Thymus (tissue), 11 donors: ENCODE measurements around the gene CASK. TPM values are rescaled to one million over a fixed set of nuclear protein-coding genes. Genes with fewer than 3 reads are reported as not detected.

Source experiments
- DNase-seq, 9 donors: peaks; one replicate each; pipeline ENCODE4 v3.0.0-alpha.2; 2013; ENCODE audit warnings: low spot score in 9 of 9, low read depth in 6 of 9, missing footprints in 1 of 9
- H3K27ac ChIP-seq, 2 donors: one replicate each; pipeline ENCODE4 v1.5.1; 2013; ENCODE audit warnings: control low read depth in 1 of 2, low read depth in 1 of 2, low read length in 1 of 2, mild to moderate bottlenecking in 1 of 2, moderate library complexity in 1 of 2
- H3K27me3 ChIP-seq, 2 donors: one replicate each; pipeline ENCODE4 v1.5.1; 2013; ENCODE audit warnings: low read length in 1 of 2; ENCODE audit not compliant: control insufficient read depth in 2 of 2, insufficient read depth in 1 of 2
- H3K36me3 ChIP-seq, 2 donors: one replicate each; pipeline ENCODE4 v1.5.1; 2013; ENCODE audit warnings: low read length in 1 of 2, mild to moderate bottlenecking in 1 of 2, moderate library complexity in 1 of 2; ENCODE audit not compliant: control insufficient read depth in 2 of 2, insufficient read depth in 2 of 2
- H3K4me1 ChIP-seq, 2 donors: one replicate each; pipeline ENCODE4 v1.5.1; 2013; ENCODE audit warnings: low read length in 2 of 2; ENCODE audit not compliant: control insufficient read depth in 2 of 2, insufficient read depth in 2 of 2
- H3K4me3 ChIP-seq, 2 donors: one replicate each; pipeline ENCODE4 v1.5.1; 2013; ENCODE audit warnings: low read length in 2 of 2, control low read depth in 1 of 2, mild to moderate bottlenecking in 1 of 2
- H3K9me3 ChIP-seq, 2 donors: one replicate each; pipeline ENCODE4 v1.5.1; 2013; ENCODE audit warnings: low read length in 1 of 2, mild to moderate bottlenecking in 1 of 2; ENCODE audit not compliant: control insufficient read depth in 2 of 2, insufficient read depth in 1 of 2
- WGBS: extraction: QIAGEN DNeasy Blood & Tissue Kit; methylation state at CpG from one replicate; pipeline ENCODE4 v1.1.7; 2013; 5-methylcytosine and 5-hydroxymethylcytosine counted together
- polyA plus RNA-seq: library from polyadenylated mRNA; stranded (reverse); fragments of 200-250 nt; gene quantifications from one replicate; pipeline ENCODE4 v1.2.3, GENCODE V29; 2013
- total RNA-seq: library from RNA; stranded (reverse); fragments of 120-200 nt; gene quantifications from one replicate; pipeline ENCODE4 v1.2.4, GENCODE V29; 2013
- donor health status: healthy.

CASK gene
- total and polyA plus RNA-seq, 2 donors, result 15.7 to 21.0 TPM

GRCh38 chrX:41530085-41530484, 393.3 kb downstream of the CASK start:
- Histone ChIP-seq H3K27ac (no peak overlapping the region), H3K36me3 (peaks cover 31 to 44% of the 10 kb centered on the region in 2 donors), H3K4me3 (no peak overlapping the region), H3K27me3 (no peaks in the 10 kb centered on the region), H3K4me1 (no peaks in the 10 kb centered on the region), H3K9me3 (no peaks in the 10 kb centered on the region)
- no peak for DNase-seq

- H3K27ac ChIP-seq, result no peak overlapping the region
- H3K4me3 ChIP-seq, result no peak overlapping the region
- WGBS, result 98% methylated on average over 11 of the region's 11 CpGs
- H3K27me3 ChIP-seq, result no peaks in the 10 kb centered on the region
- no peaks in the 10 kb centered on the region for H3K9me3 ChIP-seq
- H3K36me3 ChIP-seq, result peaks cover 35 to 50% of the 10 kb centered on the region in 2 donors
- H3K4me1 ChIP-seq, result no peaks in the 10 kb centered on the region
- DNase-seq, result no peak
These were observed 394.1 kb downstream of the CASK start for GRCh38 chrX:41529221-41529620.

GRCh38 chrX:41528784-41529183, 394.6 kb downstream of the CASK start:
- no peaks in the 10 kb centered on the region for H3K27me3 ChIP-seq
- no peak overlapping the region for H3K4me3 ChIP-seq
- over 99% methylated on average over 7 of the region's 7 CpGs for WGBS

DNA sequence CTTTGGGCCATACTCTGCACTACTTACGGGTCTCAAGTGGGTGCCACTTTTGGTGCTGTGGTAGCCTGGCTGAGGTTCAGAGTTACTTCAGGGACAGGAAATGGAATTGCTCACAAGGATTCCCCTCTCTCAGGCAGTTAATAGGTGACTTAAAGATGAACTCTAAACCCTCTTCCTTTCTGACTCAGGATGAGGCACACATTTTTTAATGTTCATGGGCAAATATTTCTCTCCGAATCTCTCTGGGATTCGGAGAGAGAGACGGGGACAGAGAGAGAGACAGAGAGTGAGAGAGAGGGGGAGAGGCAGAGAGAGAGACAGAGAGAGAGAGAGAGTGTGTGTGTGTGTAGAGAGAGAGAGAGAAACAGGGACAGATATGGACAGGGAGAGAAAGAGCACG, 396.4 kb downstream of the CASK start:
- Histone ChIP-seq H3K36me3 (peaks cover 45 to 64% of the 10 kb centered on the region in 2 donors), H3K4me3 (no peak overlapping the region), H3K27ac (no peak overlapping the region), H3K9me3 (no peaks in the 10 kb centered on the region), H3K4me1 (no peaks in the 10 kb centered on the region), H3K27me3 (no peaks in the 10 kb centered on the region)
- no peak for DNase-seq
- 95% methylated on average over 5 of the region's 5 CpGs for WGBS

More at GRCh38 chrX:41528784-41529183, 394.6 kb downstream of the CASK start:
- no peaks in the 10 kb centered on the region for H3K9me3 ChIP-seq
- no peak for DNase-seq
- H3K27ac ChIP-seq, result no peak overlapping the region
- H3K4me1 ChIP-seq, result no peaks in the 10 kb centered on the region
- H3K36me3 ChIP-seq, result peaks cover 35 to 52% of the 10 kb centered on the region in 2 donors

DNA sequence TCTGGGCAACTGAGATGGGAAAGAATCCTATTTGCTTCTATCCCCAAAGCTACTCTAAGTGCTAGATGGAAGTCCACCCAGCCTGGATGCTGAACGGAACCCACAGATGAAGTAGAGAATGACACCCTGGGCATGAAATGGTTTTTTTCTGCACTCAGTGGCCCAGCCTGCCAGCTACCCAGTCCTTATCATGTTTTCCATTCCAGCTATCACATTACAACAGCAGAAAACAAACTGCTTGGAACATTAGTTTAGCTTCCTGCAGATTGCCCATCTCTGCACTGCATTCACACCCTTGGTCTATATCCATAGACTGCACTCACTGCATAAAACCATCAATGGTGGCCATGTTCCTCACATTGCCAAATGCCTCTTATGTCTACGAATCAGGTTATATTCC, 397.1 kb downstream of the CASK start:
- no peak overlapping the region for H3K27ac ChIP-seq
- no peaks in the 10 kb centered on the region for H3K9me3 ChIP-seq
- H3K4me3 ChIP-seq, result no peak overlapping the region
- 98% methylated on average over 2 of the region's 2 CpGs for WGBS
- H3K27me3 ChIP-seq, result no peaks in the 10 kb centered on the region
- no peak for DNase-seq
- no peaks in the 10 kb centered on the region for H3K4me1 ChIP-seq
- H3K36me3 ChIP-seq, result peaks cover 50 to 65% of the 10 kb centered on the region in 2 donors

DNA sequence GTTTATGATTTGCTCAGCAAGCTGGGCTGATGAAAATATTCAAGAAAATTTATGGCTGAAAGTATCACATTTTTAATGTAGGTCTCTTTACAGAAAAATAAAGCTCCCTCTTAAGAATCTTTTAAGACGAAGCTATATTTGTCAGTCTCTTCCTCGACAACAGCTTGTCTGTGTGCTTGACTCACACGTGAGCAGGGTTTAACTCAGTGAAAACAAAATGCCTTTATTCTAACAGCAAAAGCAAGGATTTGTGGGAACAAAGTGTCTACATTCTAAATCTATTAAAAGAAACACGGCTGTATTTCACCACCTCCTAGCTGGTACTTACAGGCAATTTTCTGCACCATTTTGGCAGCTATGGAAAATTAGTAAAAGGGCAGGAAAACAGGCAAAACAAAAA, 400.7 kb downstream of the CASK start:
- DNase-seq, result no peak
- Histone ChIP-seq H3K4me3 (no peak overlapping the region), H3K9me3 (no peaks in the 10 kb centered on the region), H3K36me3 (peaks cover 22 to 42% of the 10 kb centered on the region in 2 donors), H3K27ac (no peak overlapping the region), H3K4me1 (peaks cover 4 to 9% of the 10 kb centered on the region in 2 donors), H3K27me3 (no peaks in the 10 kb centered on the region)
- 97% methylated on average over 4 of the region's 4 CpGs for WGBS

DNA sequence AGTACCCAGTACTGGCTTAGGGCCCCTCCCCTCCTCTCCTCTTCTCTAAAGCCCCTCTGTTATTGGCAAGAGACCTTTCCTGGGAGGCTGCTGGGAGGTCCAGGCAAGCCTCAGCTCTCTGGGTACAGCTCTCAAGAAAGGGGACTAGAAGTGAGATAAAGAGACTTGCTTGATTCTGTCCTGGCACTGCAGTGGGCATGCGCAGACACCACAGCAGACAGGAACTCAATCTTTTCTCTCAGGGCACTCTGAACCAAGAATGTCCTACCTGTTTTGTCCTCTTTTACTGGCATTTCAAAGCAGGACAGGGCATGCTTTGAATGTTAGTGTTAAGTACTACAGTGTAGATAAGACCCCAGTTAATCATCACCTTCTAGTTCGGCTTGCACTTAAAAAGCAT, 401.3 kb downstream of the CASK start:
- Histone ChIP-seq H3K36me3 (peaks cover 22 to 42% of the 10 kb centered on the region in 2 donors), H3K9me3 (no peaks in the 10 kb centered on the region), H3K4me3 (no peak overlapping the region), H3K27me3 (no peaks in the 10 kb centered on the region), H3K4me1 (peaks cover 4 to 13% of the 10 kb centered on the region in 2 donors), H3K27ac (no peak overlapping the region)
- 95% methylated on average over 2 of the region's 2 CpGs for WGBS
- no peak for DNase-seq

DNA sequence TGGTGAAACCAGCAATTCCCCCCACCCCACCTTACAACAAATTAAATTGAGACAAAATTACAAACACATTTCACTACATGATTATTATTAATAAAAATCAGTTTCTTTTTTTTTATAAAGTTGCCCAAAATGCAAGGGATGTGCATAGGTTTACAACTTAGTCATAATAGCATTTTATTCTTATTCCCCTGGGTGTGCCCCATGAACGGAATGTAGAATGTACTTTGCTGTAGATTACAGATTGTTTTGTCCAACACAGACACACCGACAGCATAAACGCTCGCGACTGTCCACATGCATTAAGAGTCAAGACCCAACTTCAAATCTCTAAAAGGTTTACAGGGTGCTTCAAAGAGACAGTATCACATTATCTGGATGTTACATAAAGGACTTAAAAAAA, 403.9 kb downstream of the CASK start:
- DNase-seq, result no peak
- Histone ChIP-seq H3K36me3 (peaks cover 17 to 26% of the 10 kb centered on the region in 2 donors), H3K4me1 (peaks cover 4 to 19% of the 10 kb centered on the region in 2 donors), H3K27me3 (no peaks in the 10 kb centered on the region), H3K27ac (no peak overlapping the region), H3K4me3 (no peak overlapping the region), H3K9me3 (no peaks in the 10 kb centered on the region)
- WGBS, result over 99% methylated on average over 5 of the region's 5 CpGs

DNA sequence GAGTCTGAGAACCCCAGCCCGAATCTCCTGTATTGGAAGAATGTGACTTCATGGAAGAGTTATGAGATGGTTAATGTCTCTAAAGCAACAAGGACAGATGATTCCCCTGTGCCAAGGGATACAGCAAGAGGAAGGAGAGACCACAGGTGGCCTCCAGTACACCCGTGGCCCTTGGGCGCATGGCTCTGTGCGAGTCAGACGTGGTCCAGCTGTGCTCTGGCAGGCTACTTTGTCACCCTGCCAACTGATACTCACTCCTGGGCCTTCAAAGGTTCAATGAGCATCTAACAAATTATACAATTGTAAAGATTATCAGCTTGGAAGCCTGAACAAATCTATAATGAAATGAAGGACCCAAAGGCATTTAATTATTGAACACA, 404.5 kb downstream of the CASK start:
- WGBS, result 95% methylated on average over 5 of the region's 5 CpGs
- Histone ChIP-seq H3K4me3 (no peak overlapping the region), H3K27ac (no peak overlapping the region), H3K27me3 (no peaks in the 10 kb centered on the region), H3K4me1 (peaks cover 4 to 19% of the 10 kb centered on the region in 2 donors), H3K36me3 (peaks cover 15 to 24% of the 10 kb centered on the region in 2 donors), H3K9me3 (no peaks in the 10 kb centered on the region)
- DNase-seq, result no peak
